RPMI7951 (cell line): Measurements from ENCODE around the gene CCDC69. TPM values are rescaled to one million over a fixed set of nuclear protein-coding genes. Genes with fewer than 3 reads are reported as not detected.
"Not testable (repeated sequence)": the region's sequence is repeated elsewhere in the genome, so short reads cannot be mapped to it uniquely, and the experiment has no call there.

ENCODE experiments used
- DNase-seq: peaks from one replicate; pipeline ENCODE4 v3.0.0-alpha.2; 2012; ENCODE audit warnings: low read depth
- total RNA-seq: library from RNA; depleted of rRNA; stranded (reverse); fragments of >200 nt; shearing (Covaris generic); gene quantifications from 2 replicates; pipeline ENCODE4 v1.2.3, GENCODE V29; 2014

CCDC69 gene
- total RNA-seq, 1 experiment from 2014 or later = 1.3 TPM

GRCh38 chr5:151192626-151193025 lies 31.3 kb downstream of the CCDC69 start:
- DNase-seq = no peak

GRCh38 chr5:151191661-151192060 lies 32.2 kb downstream of the CCDC69 start:
- DNase-seq = no peak

- DNase-seq = no peak
Measured at GRCh38 chr5:151189151-151189550, 34.7 kb downstream of the CCDC69 start.

- DNase-seq = no peak
Measured at GRCh38 chr5:151186538-151186937, 37.4 kb downstream of the CCDC69 start.

DNA sequence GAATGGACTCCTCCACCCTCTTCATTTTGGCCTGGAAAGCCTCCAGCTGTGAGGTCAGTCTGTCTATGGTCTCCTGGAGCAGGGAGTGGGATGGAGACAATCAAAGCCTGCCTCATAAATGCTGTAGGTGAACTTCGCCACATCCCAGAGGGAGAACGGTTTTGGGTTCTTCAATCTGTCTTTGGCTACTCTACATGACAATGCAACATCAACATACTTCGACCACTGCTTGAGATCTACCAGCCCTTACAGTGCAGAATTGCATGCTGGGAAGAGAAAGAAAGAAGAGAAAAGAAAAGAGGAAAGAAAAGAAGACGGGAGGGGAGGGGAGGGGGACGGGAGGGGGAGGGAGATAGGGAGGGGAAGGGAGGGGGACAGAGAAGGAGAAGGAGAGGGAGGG lies 37.8 kb downstream of the CCDC69 start:
- DNase-seq = no peak

- no peak for DNase-seq
Measured at GRCh38 chr5:151184316-151185042, 39.4 kb downstream of the CCDC69 start.

- no peak for DNase-seq
Measured at GRCh38 chr5:151183456-151184245, 40.2 kb downstream of the CCDC69 start.

- DNase-seq = no peak
Measured at GRCh38 chr5:151182976-151183375, 40.9 kb downstream of the CCDC69 start.

- DNase-seq = no peak
Measured at GRCh38 chr5:151182524-151182900, 41.4 kb downstream of the CCDC69 start.

DNA sequence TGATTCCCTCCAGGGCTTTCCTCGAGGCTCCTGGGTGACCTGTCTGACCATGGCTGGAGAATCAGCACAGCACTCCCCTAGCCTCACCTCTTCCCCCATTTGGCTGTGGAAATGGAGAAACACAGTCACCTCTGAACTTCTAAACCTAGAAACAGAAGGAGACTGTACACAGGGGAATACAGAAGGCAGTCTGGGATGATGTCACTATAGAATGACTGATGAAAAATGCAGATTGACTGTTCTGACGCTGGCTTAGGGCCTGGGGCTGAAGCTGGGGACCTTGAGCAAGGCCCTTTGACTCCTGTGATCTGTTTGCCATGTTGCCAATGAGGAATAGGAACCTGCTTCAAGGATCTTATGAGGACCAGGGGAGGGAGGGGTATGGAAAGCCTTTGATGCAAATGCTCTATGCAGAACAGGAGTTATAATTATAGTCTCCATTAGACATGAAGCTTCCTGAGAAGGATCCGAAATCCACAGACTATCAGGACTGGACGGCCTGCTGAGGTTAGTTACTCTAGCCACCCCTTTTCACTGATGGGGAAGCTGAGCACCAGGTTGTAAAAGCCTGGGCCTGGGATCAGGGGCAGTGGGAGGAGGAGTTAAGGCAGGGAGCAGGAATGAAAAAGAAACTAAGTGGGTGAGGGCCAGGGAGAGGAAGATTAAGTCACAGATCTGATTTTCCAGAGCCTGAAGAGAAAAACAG lies 41.9 kb downstream of the CCDC69 start:
- no peak for DNase-seq

GRCh38 chr5:151180291-151180690 lies 43.6 kb downstream of the CCDC69 start:
- no peak for DNase-seq

- DNase-seq = no peak
Measured at GRCh38 chr5:151179489-151179840, 44.4 kb downstream of the CCDC69 start.

GRCh38 chr5:151178777-151179488 lies 45.0 kb downstream of the CCDC69 start:
- DNase-seq = no peak

DNA sequence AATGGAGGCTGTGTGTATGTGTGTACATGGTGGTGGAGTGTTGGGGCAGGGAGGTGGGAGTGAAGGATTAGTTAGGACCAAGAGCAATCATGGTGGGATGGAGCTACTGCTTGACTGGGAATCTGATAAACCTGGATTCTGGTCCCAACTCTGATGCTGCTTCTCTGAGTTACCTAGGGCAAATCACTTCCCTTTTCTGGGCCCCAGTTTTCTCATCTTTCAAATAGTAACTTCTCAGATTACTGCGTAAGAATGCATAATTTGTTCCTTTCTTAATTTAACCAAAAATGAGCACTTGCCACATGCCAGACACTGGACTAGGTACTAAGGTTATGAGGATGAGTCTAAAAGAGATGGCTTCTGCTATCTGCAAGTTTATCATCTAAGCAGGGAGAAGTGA lies 45.5 kb downstream of the CCDC69 start:
- no peak for DNase-seq

- DNase-seq = not testable (repeated sequence)
Measured at GRCh38 chr5:151176268-151176667, 47.6 kb downstream of the CCDC69 start.

DNA sequence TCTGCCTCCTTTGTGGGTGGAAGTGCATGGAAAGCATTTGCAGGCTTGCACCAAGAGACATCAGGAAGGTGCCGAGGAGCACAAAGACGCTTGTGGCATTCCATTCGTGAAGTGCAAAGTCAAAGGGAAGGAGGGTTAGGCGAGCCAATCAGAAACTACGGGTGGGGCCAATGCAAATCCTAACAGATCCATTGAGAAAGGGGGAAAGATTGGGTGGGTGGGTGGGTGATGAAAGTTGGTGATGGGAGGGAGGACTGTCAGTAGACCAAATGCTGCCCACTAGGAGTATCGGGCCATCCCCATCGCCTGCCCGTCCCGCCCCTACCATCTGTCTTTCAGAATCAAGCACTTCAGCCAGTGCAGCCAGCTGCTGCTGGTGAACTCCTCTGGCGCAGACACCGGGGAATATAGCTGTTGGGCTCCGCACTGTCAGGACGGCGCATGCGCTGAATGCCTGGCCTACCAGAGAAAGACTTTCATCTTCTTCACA lies 49.2 kb downstream of the CCDC69 start:
- DNase-seq = no peak

GRCh38 chr5:151173711-151174611 lies 49.9 kb downstream of the CCDC69 start:
- peak; percentile 11 for DNase-seq

DNA sequence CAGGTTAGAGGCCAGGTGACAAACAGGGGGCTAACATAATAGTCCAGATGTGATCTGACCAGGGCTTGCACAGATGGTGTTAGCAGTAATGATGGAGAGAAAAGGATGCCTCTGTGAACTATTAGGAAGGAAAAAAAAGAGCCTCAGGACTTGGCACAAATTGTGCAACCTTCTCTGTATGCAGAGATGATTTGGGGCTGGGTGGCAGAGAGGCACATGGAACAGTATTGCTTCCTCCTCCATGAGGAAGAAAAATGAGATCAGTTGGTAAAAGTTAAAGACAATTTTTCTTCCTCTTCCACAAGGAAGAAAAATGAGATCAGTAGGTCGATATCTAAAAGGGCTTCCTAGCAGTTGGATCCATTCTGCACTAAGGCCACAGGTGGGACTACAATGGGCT lies 52.4 kb downstream of the CCDC69 start:
- no peak for DNase-seq

DNA sequence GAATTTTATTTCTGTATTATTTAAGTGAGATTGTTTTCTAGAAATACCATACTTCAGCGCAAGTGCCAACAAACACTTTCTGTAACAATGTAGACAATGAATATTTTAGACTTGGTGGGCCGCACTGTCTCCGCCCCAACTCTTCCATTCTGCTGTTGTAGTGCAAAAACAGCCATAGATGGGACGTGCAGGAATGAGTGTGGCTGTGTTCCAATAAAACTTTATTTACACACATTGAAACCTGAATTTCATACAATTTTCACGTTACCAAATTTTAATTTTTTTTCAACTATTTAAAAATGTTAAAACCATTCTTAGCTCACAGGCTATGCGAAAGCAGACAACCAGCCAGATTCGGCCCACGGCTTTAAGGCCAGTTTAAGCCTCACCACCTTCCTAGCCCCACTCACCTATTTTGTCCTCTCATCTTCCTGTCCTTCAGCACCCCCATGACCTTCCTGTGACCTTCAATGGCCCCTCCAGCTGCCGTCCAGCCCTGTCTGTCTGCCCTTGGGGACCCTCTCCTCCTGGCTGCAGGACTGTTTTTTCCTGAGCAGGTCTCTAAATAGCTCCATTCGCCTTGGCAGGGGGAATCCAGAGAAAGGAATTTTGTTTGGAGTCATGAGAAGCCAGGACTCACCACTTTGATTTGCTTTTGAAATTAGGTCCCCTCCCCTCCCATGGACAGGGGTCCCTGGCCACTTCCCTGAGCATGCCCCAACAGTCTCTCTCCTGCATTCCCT lies 55.1 kb downstream of the CCDC69 start:
- DNase-seq = no peak

DNA sequence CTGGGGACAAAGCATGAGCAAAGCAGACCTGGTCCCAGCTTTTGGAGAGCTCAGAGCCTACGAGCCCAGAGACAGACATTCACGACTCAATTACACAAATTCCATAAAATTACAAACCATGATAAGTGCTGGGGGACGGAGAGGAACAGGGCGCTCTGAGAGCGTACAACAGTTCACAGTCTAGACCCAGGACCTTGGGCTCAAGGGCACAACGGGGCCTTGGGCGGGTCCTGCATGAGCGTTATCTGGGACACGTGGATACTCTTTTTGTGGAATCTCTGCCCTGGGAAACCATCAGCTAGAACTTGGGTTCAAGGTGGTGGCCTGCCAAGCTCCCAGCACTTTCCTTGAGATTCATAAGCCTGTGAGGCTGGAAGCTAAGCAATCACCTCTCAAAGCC lies 56.9 kb downstream of the CCDC69 start:
- no peak for DNase-seq
